Erythroblast (primary cell): Measurements from ENCODE around the gene TRIP10.
"Not testable (repeated sequence)": the region's sequence is repeated elsewhere in the genome, so short reads cannot be mapped to it uniquely, and the experiment has no call there.

ENCODE experiments used
- DNase-seq, 2 experiments: peaks; one replicate each; lab custom pipeline; 2025; lab: John Stamatoyannopoulos, UW
- GATA1 ChIP-seq: IDR thresholded peaks from 2 replicates; pipeline ENCODE4 v1.6.1; 2011; ENCODE audit warnings: low read depth, mild to moderate bottlenecking, control low read depth, low read length, moderate library complexity
- POLR2A ChIP-seq: IDR thresholded peaks from 2 replicates; pipeline ENCODE4 v1.6.1; 2011; ENCODE audit warnings: mild to moderate bottlenecking, low read length

The TRIP10 gene

GRCh38 chr19:6707011-6707657, 32.3 kb upstream of the TRIP10 start:
- DNase-seq, result no peak
- no peak for TF ChIP-seq GATA1
- no peak for TF ChIP-seq POLR2A

GRCh38 chr19:6707658-6708018, 31.8 kb upstream of the TRIP10 start:
- no peak for DNase-seq
- TF ChIP-seq POLR2A (no peak), GATA1 (no peak)

DNA sequence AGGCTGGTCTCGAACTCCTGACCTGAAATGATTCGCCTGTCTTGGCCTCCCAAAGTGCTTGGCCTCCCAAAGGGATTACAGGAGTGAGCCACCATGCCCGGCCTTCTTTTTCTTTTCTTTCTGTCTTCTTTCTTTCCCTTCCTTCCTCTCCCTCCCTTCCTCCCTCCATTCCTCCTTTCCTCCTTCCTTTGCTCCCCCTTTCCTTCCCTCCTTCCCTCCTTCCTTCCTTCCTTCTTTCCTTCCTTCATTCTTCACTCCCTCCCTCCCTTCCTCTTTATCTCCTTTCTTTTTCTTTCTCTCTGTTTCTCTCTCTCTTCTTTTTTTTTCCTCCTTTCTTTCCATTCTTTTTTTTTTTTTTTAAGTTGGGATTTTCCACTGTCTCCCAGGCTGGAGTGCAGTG, 31.1 kb upstream of the TRIP10 start:
- no peak for TF ChIP-seq POLR2A
- no peak for TF ChIP-seq GATA1
- no peak for DNase-seq

- DNase-seq, result not testable (repeated sequence)
These were observed 30.6 kb upstream of the TRIP10 start for GRCh38 chr19:6708913-6709312.

DNA sequence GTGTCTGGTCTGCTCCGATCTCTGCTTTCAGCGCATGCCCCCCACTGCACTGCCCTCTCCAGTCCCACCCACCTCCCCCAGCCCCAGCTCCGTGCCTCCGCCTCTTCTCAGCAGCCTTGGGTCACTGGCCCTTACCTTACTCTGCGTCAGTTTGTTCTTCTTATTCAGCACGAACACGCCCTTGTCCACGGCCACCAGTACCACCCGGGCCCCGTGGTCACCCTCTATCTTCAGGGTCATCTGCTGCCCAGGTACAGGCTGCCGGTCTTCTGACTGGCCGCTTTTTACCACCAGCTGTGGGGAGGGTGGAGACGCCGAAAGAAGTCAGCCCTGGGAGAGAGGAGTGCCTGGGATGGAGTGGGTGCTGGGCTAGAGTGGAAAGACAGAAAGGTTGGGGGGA, 29.9 kb upstream of the TRIP10 start:
- no peak for DNase-seq
- TF ChIP-seq GATA1 (no peak), POLR2A (no peak)

DNA sequence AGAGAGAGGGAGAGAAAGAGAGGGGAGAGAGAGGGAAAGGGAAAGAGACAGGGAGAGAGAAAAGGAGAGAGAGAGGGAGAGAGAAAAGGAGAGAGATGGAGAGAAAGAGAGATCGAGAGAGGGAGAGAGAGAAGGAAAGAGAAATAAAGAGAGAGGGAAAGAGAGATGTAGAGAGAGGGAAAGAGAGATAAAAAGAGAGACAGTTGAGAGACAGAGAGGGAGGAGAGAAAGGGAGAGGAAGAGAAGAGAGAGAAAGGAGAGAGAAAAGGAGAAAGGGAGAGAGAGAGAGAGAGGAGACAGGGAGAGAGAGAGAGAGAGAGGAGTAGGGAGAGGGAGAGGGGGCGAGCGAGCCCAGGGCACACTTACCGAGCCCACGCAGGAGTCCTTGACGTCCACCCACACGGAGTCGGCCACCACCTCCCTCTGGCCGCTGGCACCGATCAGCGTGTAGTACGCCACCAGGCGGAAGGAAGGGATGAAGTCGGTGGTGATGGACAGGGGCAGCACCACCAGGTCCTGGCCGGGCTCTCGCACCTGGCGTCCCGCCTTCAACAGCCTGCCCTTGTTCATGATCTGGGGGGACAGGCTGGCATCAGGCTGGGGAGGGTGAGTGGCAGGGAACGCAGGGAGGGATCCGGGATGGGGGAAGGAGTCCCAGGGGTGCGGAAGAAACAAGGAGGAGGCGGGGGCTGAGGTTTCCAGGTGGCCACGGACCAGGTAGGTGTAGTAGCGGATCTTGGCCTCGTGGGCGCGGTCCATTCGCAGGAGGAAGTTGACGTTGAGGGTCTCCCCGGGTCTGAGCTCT, 29.0 kb upstream of the TRIP10 start:
- DNase-seq, result no peak
- TF ChIP-seq GATA1 (no peak), POLR2A (no peak)

DNA sequence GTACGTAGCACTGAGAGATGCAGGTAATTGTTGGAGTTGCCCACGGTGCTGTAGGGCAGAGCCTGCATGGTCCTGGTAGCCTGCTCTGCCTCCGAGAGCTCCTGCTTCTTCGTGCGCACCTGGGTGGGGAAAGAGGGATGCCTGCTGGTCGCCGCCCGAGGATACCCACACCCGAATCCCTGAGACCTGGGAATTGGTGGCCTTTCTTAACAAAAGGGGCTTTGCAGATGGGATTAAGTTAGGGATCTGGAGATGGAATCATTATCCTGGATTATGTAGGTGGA, 28.5 kb upstream of the TRIP10 start:
- TF ChIP-seq GATA1, result no peak
- TF ChIP-seq POLR2A, result no peak
- DNase-seq, result no peak

DNA sequence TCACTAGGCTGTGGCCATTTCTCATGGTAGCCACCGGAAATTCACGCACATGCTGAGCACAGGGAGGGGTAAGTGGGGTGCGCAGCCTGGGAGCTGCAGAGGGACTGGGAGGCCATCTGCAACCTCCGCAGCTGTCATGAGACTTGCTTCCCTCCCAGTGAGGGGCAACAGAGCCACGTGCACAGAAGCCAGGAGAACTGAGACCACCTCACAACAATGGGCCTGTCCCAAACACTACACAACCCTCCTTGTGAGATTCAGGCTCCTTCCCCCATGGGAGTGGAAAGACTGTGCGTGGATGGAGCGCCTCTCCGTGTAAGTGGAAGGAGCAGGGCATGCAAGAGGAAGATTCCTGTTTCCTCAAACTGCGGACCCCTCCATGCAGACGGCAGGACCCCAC, 27.9 kb upstream of the TRIP10 start:
- TF ChIP-seq GATA1 (no peak), POLR2A (no peak)
- DNase-seq, result no peak

- no peak for DNase-seq
- TF ChIP-seq GATA1, result no peak
- TF ChIP-seq POLR2A, result no peak
These were observed 27.2 kb upstream of the TRIP10 start for GRCh38 chr19:6712231-6712630.

- no peak for DNase-seq
- no peak for TF ChIP-seq POLR2A
- TF ChIP-seq GATA1, result no peak
These were observed 26.5 kb upstream of the TRIP10 start for GRCh38 chr19:6712692-6713670.

- TF ChIP-seq POLR2A (no peak), GATA1 (no peak)
- no peak for DNase-seq
These were observed 25.4 kb upstream of the TRIP10 start for GRCh38 chr19:6713773-6714692.

- no peak for DNase-seq
- TF ChIP-seq POLR2A, result no peak
- TF ChIP-seq GATA1, result no peak
These were observed 24.5 kb upstream of the TRIP10 start for GRCh38 chr19:6714749-6715555.
